ENCODE measurements around the gene INPP5J.

The INPP5J gene

DNA sequence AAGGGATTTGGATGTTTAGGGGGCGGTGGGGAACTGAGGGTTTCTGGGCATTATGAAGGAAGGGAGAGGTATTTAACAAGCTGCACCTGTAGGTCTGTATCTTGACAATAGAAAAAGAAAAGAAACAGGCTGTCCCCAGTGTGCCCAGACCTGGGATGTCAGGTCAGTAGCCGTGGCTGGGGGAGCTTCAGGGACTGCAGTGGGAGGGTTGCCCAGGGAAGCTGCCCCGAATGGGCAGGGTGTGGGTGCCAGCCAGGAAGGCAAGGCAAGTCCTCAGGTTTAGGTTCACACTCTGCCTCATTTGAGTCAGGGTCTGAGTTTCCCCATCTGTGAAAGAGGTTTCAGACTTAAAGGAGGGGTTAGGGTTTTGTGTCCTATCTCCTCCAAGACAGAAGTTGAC, 1.5 kb downstream of the INPP5J start:
- Mint-ChIP-seq H3K4me1 (no peaks in the 10 kb centered on the region), H3K36me3 (ENCODE audit: low read depth) (no peaks in the 10 kb centered on the region), H3K4me3 (no peak overlapping the region), H3K27me3 (no peaks in the 10 kb centered on the region), H3K27ac (no peak overlapping the region), H3K9me3 (no peaks in the 10 kb centered on the region)
- DNase-seq (no peak), ATAC-seq (no peak)

DNA sequence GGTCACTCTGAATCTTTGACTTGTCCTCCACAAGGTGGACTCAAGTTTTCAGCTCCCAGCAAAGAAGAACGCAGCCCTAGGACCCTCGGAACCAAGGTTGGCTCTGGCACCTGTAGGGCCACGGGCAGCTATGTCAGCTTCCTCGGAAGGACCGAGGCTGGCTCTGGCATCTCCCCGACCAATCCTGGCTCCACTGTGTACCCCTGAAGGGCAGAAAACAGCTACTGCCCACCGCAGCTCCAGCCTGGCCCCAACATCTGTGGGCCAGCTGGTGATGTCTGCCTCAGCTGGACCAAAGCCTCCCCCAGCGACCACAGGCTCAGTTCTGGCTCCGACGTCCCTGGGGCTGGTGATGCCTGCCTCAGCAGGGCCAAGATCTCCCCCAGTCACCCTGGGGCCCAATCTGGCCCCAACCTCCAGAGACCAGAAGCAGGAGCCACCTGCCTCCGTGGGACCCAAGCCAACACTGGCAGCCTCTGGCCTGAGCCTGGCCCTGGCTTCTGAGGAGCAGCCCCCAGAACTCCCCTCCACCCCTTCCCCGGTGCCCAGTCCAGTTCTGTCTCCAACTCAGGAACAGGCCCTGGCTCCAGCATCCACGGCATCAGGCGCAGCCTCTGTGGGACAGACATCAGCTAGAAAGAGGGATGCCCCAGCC, 2.2 kb downstream of the INPP5J start:
- H3K27ac Mint-ChIP-seq, result no peak overlapping the region
- no peak overlapping the region for H3K4me3 Mint-ChIP-seq
- no peaks in the 10 kb centered on the region for H3K36me3 Mint-ChIP-seq (ENCODE audit: low read depth)
- no peak for DNase-seq
- H3K4me1 Mint-ChIP-seq, result no peaks in the 10 kb centered on the region
- no peak for ATAC-seq
- H3K9me3 Mint-ChIP-seq, result no peaks in the 10 kb centered on the region
- H3K27me3 Mint-ChIP-seq, result no peaks in the 10 kb centered on the region

DNA sequence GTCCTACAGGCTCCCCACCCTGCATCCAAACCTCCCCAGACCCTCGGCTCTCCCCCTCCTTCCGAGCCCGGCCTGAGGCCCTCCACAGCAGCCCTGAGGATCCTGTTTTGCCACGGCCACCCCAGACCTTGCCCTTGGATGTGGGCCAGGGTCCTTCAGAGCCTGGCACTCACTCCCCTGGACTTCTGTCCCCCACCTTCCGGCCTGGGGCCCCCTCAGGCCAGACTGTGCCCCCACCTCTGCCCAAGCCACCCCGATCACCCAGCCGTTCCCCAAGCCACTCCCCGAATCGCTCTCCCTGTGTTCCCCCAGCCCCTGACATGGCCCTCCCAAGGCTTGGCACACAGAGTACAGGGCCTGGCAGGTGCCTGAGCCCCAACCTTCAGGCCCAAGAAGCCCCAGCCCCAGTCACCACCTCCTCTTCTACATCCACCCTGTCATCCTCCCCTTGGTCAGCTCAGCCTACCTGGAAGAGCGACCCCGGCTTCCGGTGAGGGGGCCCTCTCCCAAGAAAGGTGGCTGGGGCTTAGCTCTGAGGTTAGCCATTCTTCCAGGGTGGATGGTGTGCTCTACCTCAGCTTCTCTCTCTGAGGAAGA, 2.9 kb downstream of the INPP5J start:
- H3K9me3 Mint-ChIP-seq, result no peaks in the 10 kb centered on the region
- no peak overlapping the region for H3K4me3 Mint-ChIP-seq
- H3K4me1 Mint-ChIP-seq, result no peaks in the 10 kb centered on the region
- no peak overlapping the region for H3K27ac Mint-ChIP-seq
- ATAC-seq (no peak), DNase-seq (no peak)
- H3K27me3 Mint-ChIP-seq, result no peaks in the 10 kb centered on the region
- H3K36me3 Mint-ChIP-seq (ENCODE audit: low read depth), result no peaks in the 10 kb centered on the region

- Mint-ChIP-seq H3K4me3 (no peak overlapping the region), H3K4me1 (no peaks in the 10 kb centered on the region), H3K9me3 (no peaks in the 10 kb centered on the region), H3K27me3 (no peaks in the 10 kb centered on the region), H3K27ac (no peak overlapping the region), H3K36me3 (ENCODE audit: low read depth) (no peaks in the 10 kb centered on the region)
- DNase-seq (no peak), ATAC-seq (no peak)
Observed at GRCh38 chr22:31126128-31126868, 3.5 kb downstream of the INPP5J start.

- Mint-ChIP-seq H3K36me3 (ENCODE audit: low read depth) (no peaks in the 10 kb centered on the region), H3K4me1 (no peaks in the 10 kb centered on the region), H3K9me3 (no peaks in the 10 kb centered on the region), H3K4me3 (no peak overlapping the region), H3K27ac (no peak overlapping the region), H3K27me3 (no peaks in the 10 kb centered on the region)
- no peak for DNase-seq
- ATAC-seq, result no peak
Observed at GRCh38 chr22:31126869-31127175, 4.1 kb downstream of the INPP5J start.

DNA sequence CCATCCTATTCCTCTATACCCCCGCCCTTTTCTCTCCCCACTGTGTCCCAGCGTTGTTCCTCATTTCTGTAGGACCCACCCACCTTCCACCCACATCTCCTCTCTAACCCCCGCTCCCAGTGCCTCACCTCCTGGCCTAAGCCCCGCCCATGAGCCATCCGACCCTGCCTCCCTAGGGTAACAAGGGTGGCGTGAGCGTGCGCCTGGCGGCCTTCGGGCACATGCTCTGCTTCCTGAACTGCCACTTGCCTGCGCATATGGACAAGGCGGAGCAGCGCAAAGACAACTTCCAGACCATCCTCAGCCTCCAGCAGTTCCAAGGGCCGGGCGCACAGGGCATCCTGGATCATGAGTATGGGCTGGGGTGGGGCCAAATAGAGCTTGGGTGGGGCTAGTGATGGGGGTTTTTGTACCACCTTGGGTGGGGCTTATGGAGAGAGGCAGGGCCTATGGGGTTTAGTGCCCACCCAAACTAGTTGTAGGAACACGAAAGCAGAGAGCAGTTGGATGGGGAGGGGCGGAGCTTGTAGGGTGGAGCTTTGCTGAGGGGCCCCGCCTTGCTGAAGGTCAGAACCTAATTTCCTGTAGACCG, 4.5 kb downstream of the INPP5J start:
- Mint-ChIP-seq H3K4me1 (no peaks in the 10 kb centered on the region), H3K4me3 (no peak overlapping the region), H3K36me3 (ENCODE audit: low read depth) (no peaks in the 10 kb centered on the region), H3K27ac (no peak overlapping the region), H3K9me3 (no peaks in the 10 kb centered on the region), H3K27me3 (no peaks in the 10 kb centered on the region)
- ATAC-seq (no peak), DNase-seq (no peak)

DNA sequence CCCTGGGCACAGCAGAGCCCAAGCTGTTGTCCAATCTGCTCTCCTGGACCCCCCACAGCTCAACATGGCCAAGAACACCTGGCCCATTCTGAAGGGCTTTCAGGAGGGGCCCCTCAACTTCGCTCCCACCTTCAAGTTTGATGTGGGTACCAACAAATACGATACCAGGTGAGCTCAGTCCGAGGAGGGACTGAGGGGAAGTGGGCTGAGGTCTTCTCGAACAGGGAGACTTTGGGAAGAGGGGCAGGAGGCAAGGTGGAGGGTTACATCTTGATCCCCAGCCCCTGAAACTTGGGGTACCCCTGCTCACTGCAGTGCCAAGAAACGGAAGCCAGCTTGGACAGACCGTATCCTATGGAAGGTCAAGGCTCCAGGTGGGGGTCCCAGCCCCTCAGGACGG, 5.4 kb downstream of the INPP5J start:
- DNase-seq (no peak), ATAC-seq (no peak)
- Mint-ChIP-seq H3K27ac (no peak overlapping the region), H3K4me1 (no peaks in the 10 kb centered on the region), H3K27me3 (no peaks in the 10 kb centered on the region), H3K36me3 (ENCODE audit: low read depth) (no peaks in the 10 kb centered on the region), H3K9me3 (no peaks in the 10 kb centered on the region), H3K4me3 (no peak overlapping the region)

GRCh38 chr22:31130873-31131272, 8.1 kb downstream of the INPP5J start:
- H3K4me3 Mint-ChIP-seq, result no peak overlapping the region
- no peaks in the 10 kb centered on the region for H3K36me3 Mint-ChIP-seq (ENCODE audit: low read depth)
- DNase-seq, result no peak
- no peaks in the 10 kb centered on the region for H3K4me1 Mint-ChIP-seq
- H3K9me3 Mint-ChIP-seq, result no peaks in the 10 kb centered on the region
- no peak for ATAC-seq
- no peaks in the 10 kb centered on the region for H3K27me3 Mint-ChIP-seq
- H3K27ac Mint-ChIP-seq, result no peak overlapping the region

GRCh38 chr22:31133911-31134310, 11.1 kb downstream of the INPP5J start:
- no peaks in the 10 kb centered on the region for H3K9me3 Mint-ChIP-seq
- no peak overlapping the region for H3K4me3 Mint-ChIP-seq
- no peaks in the 10 kb centered on the region for H3K27me3 Mint-ChIP-seq
- H3K27ac Mint-ChIP-seq, result no peak overlapping the region
- ATAC-seq (no peak), DNase-seq (no peak)
- H3K36me3 Mint-ChIP-seq (ENCODE audit: low read depth), result no peaks in the 10 kb centered on the region
- no peaks in the 10 kb centered on the region for H3K4me1 Mint-ChIP-seq

DNA sequence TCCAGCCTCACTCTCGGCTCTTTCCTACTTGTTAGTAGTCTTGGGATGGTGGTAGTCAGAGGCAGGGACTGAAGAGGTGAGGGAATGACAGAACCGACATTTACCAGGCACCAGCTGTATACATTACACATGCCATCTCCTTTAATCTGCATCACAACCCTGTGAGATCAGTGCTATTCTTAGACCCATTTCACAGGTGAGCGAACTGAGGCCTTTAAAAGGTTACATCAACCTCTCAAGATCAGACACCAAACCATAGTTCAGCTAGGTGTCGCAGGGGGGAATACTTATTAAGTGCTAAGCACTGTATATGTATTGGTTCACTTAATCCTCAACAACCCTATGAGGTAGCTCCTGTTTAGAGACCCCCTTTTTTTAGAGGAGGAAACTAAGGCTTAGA, 11.9 kb downstream of the INPP5J start:
- ATAC-seq (no peak), DNase-seq (no peak)
- no peaks in the 10 kb centered on the region for H3K4me1 Mint-ChIP-seq
- no peaks in the 10 kb centered on the region for H3K9me3 Mint-ChIP-seq
- no peak overlapping the region for H3K4me3 Mint-ChIP-seq
- no peaks in the 10 kb centered on the region for H3K36me3 Mint-ChIP-seq (ENCODE audit: low read depth)
- no peak overlapping the region for H3K27ac Mint-ChIP-seq
- no peaks in the 10 kb centered on the region for H3K27me3 Mint-ChIP-seq

DNA sequence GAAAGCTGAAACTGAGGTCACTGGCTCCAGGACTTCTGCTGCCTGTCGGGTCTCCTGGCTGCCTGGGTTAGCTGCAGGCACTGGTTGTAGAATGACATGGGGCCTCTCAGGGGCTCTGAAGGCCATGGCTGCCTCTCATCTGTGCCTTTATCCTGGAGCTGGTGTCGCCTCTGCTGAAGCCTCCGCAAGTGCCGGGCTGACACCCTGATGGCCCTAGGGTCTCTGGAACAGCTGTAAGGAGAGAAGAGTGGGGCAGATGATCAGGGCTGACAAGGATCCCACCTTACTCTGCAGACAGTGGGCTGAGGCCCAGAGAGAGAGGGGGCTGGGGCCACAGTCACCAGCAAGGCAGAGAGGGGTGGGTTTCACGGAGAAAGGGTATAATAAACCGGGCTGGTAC, 12.9 kb downstream of the INPP5J start:
- Mint-ChIP-seq H3K27me3 (no peaks in the 10 kb centered on the region), H3K4me1 (no peaks in the 10 kb centered on the region), H3K4me3 (no peak overlapping the region), H3K27ac (no peak overlapping the region), H3K36me3 (ENCODE audit: low read depth) (no peaks in the 10 kb centered on the region), H3K9me3 (no peaks in the 10 kb centered on the region)
- DNase-seq, result no peak
- no peak for ATAC-seq

- no peak overlapping the region for H3K4me3 Mint-ChIP-seq
- no peaks in the 10 kb centered on the region for H3K4me1 Mint-ChIP-seq
- no peaks in the 10 kb centered on the region for H3K36me3 Mint-ChIP-seq (ENCODE audit: low read depth)
Observed at GRCh38 chr22:31136155-31136554, 13.4 kb downstream of the INPP5J start.

GRCh38 chr22:31136711-31137110, 13.9 kb downstream of the INPP5J start:
- H3K36me3 Mint-ChIP-seq (ENCODE audit: low read depth), result no peaks in the 10 kb centered on the region

More at GRCh38 chr22:31136155-31136554, 13.4 kb downstream of the INPP5J start:
- no peak overlapping the region for H3K27ac Mint-ChIP-seq
- no peak for ATAC-seq
- H3K9me3 Mint-ChIP-seq, result no peaks in the 10 kb centered on the region
- DNase-seq, result no peak
- no peaks in the 10 kb centered on the region for H3K27me3 Mint-ChIP-seq

GRCh38 chr22:31137721-31138120, 15.0 kb downstream of the INPP5J start:
- no peak for DNase-seq
- ATAC-seq, result no peak
- Mint-ChIP-seq H3K4me1 (no peaks in the 10 kb centered on the region), H3K4me3 (no peak overlapping the region), H3K36me3 (ENCODE audit: low read depth) (no peaks in the 10 kb centered on the region), H3K27me3 (no peaks in the 10 kb centered on the region), H3K27ac (no peak overlapping the region), H3K9me3 (no peaks in the 10 kb centered on the region)

More at GRCh38 chr22:31136711-31137110, 13.9 kb downstream of the INPP5J start:
- no peak overlapping the region for H3K27ac Mint-ChIP-seq
- no peak overlapping the region for H3K4me3 Mint-ChIP-seq
- H3K9me3 Mint-ChIP-seq, result no peaks in the 10 kb centered on the region
- H3K27me3 Mint-ChIP-seq, result no peaks in the 10 kb centered on the region
- no peak for ATAC-seq
- DNase-seq, result no peak
- H3K4me1 Mint-ChIP-seq, result no peaks in the 10 kb centered on the region

- H3K9me3 Mint-ChIP-seq, result no peaks in the 10 kb centered on the region
- H3K4me3 Mint-ChIP-seq, result no peak overlapping the region
- H3K27ac Mint-ChIP-seq, result no peak overlapping the region
- no peaks in the 10 kb centered on the region for H3K4me1 Mint-ChIP-seq
- ATAC-seq, result no peak
- no peak for DNase-seq
- no peaks in the 10 kb centered on the region for H3K36me3 Mint-ChIP-seq (ENCODE audit: low read depth)
- no peaks in the 10 kb centered on the region for H3K27me3 Mint-ChIP-seq
Observed at GRCh38 chr22:31138126-31138525, 15.4 kb downstream of the INPP5J start.

All from activated naive CD8-positive, alpha-beta T cell treated with anti-CD3 and anti-CD28 coated beads, Interleukin-2, amount 50 U/mL, for 24 hours (primary cell).